KMS-11 (cell line): ENCODE measurements around the gene KCNQ1OT1.

Experiments
- H2AFZ ChIP-seq: fragments of 200-600 bp; sonication (generic); 2 replicates; pipeline ENCODE4 v1.6.1; 2016; ENCODE audit warnings: antibody characterized with exemption, mixed run types, low read depth
- H3K27ac ChIP-seq: fragments of 200-600 bp; sonication (generic); 2 replicates; pipeline ENCODE4 v1.6.1; 2016; ENCODE audit warnings: mild to moderate bottlenecking, mixed run types
- H3K27me3 ChIP-seq: fragments of 200-600 bp; sonication (generic); 2 replicates; pipeline ENCODE4 v1.6.1; 2017; ENCODE audit warnings: mild to moderate bottlenecking, low read depth, mixed run types, moderate library complexity; ENCODE audit not compliant: insufficient read depth
- H3K36me3 ChIP-seq: fragments of 200-600 bp; sonication (generic); 2 replicates; pipeline ENCODE4 v1.6.1; 2017; ENCODE audit warnings: mild to moderate bottlenecking, mixed run types; ENCODE audit not compliant: insufficient read depth
- H3K4me1 ChIP-seq: fragments of 200-600 bp; sonication (generic); 2 replicates; pipeline ENCODE4 v1.6.1; 2016; ENCODE audit warnings: mild to moderate bottlenecking, low read depth, mixed run types; ENCODE audit not compliant: poor library complexity, severe bottlenecking
- H3K4me2 ChIP-seq: fragments of 200-600 bp; sonication (generic); 2 replicates; pipeline ENCODE4 v1.7.0; 2016; ENCODE audit warnings: mild to moderate bottlenecking, mixed run types
- H3K4me3 ChIP-seq: fragments of 200-600 bp; sonication (generic); IDR thresholded peaks from 2 replicates; pipeline ENCODE4 v1.6.1; 2017; ENCODE audit warnings: low read depth, low read length, mixed read lengths; ENCODE audit not compliant: insufficient read depth
- H3K79me2 ChIP-seq: fragments of 200-600 bp; sonication (generic); 2 replicates; pipeline ENCODE4 v1.6.1; 2016; ENCODE audit warnings: low read depth, mixed run types; ENCODE audit not compliant: insufficient read depth
- H3K9ac ChIP-seq: fragments of 200-600 bp; sonication (generic); 2 replicates; pipeline ENCODE4 v1.6.1; 2016; ENCODE audit warnings: mild to moderate bottlenecking, mixed run types
- H4K20me1 ChIP-seq: fragments of 200-600 bp; sonication (generic); 2 replicates; pipeline ENCODE4 v1.6.1; 2016; ENCODE audit warnings: mild to moderate bottlenecking, mixed run types; ENCODE audit not compliant: insufficient read depth
- CTCF ChIP-seq: fragments of 200-600 bp; sonication (generic); conservative IDR thresholded peaks from 2 replicates; pipeline ENCODE4 v1.6.1; 2017; ENCODE audit warnings: low read depth, mild to moderate bottlenecking, antibody characterized with exemption, low read length, moderate library complexity, mixed read lengths

The KCNQ1OT1 gene

GRCh38 chr11:2609345-2609744 lies 90.4 kb downstream of the KCNQ1OT1 start:
- Histone ChIP-seq H3K79me2 (no peaks in the 10 kb centered on the region), H3K27ac (no peak overlapping the region), H4K20me1 (no peaks in the 10 kb centered on the region; the same call in 1 of the 2 replicates), H3K36me3 (no peaks in the 10 kb centered on the region), H3K4me3 (no peak overlapping the region), H3K4me2 (no peak overlapping the region), H3K27me3 (no peaks in the 10 kb centered on the region), H3K4me1 (no peaks in the 10 kb centered on the region), H3K9ac (no peak overlapping the region), H2AFZ (no peak overlapping the region)
- no peak for TF ChIP-seq CTCF

GRCh38 chr11:2599561-2600189 lies 100.1 kb downstream of the KCNQ1OT1 start:
- H3K27ac ChIP-seq = no peak overlapping the region
- no peaks in the 10 kb centered on the region for H3K79me2 ChIP-seq
- no peak overlapping the region for H3K9ac ChIP-seq
- H3K4me2 ChIP-seq = no peak overlapping the region
- H3K4me1 ChIP-seq = no peaks in the 10 kb centered on the region
- TF ChIP-seq CTCF = no peak
- no peaks in the 10 kb centered on the region for H3K27me3 ChIP-seq
- no peaks in the 10 kb centered on the region for H3K36me3 ChIP-seq
- H3K4me3 ChIP-seq = no peak overlapping the region
- H4K20me1 ChIP-seq = no peaks in the 10 kb centered on the region
- no peak overlapping the region for H2AFZ ChIP-seq

GRCh38 chr11:2595204-2595603 lies 104.6 kb downstream of the KCNQ1OT1 start:
- Histone ChIP-seq H4K20me1 (no peaks in the 10 kb centered on the region), H3K27ac (no peak overlapping the region), H3K9ac (no peak overlapping the region), H3K4me3 (no peak overlapping the region), H3K79me2 (no peaks in the 10 kb centered on the region), H3K4me2 (no peak overlapping the region), H3K4me1 (no peaks in the 10 kb centered on the region), H2AFZ (no peak overlapping the region), H3K36me3 (no peaks in the 10 kb centered on the region), H3K27me3 (no peaks in the 10 kb centered on the region)
- TF ChIP-seq CTCF = no peak

- H3K36me3 ChIP-seq = no peaks in the 10 kb centered on the region
- H3K4me2 ChIP-seq = no peak overlapping the region
- H3K79me2 ChIP-seq = no peaks in the 10 kb centered on the region
- H3K9ac ChIP-seq = no peak overlapping the region
- no peaks in the 10 kb centered on the region for H3K27me3 ChIP-seq
- TF ChIP-seq CTCF = no peak
- H4K20me1 ChIP-seq = no peaks in the 10 kb centered on the region
- H3K27ac ChIP-seq = no peak overlapping the region
- H3K4me1 ChIP-seq = no peaks in the 10 kb centered on the region
- no peak overlapping the region for H2AFZ ChIP-seq
- no peak overlapping the region for H3K4me3 ChIP-seq
Measured at GRCh38 chr11:2594267-2594666, 105.5 kb downstream of the KCNQ1OT1 start.
